ENCODE measurements around the gene CDK17. TPM values are rescaled to one million over a fixed set of nuclear protein-coding genes. Genes with fewer than 3 reads are reported as not detected.
"Not testable (repeated sequence)": the region's sequence is repeated elsewhere in the genome, so short reads cannot be mapped to it uniquely, and the experiment has no call there.

CDK17 gene
- total RNA-seq, 2 donors from 2014 or later: 36.2 to 39.9 TPM

GRCh38 chr12:96409731-96410130 lies 9.5 kb upstream of the CDK17 start:
- no peak overlapping the region for H3K9ac ChIP-seq (ENCODE audit: extremely low read depth, low read length, poor library complexity, severe bottlenecking)
- no peak overlapping the region for H3K4me3 ChIP-seq (ENCODE audit: low read length)
- no peak overlapping the region for H3K27ac ChIP-seq (ENCODE audit: low read depth, low read length)
- Mint-ChIP-seq H3K27me3 (ENCODE audit: insufficient read depth) (no peaks in the 10 kb centered on the region), H3K4me3 (no peak overlapping the region), H3K36me3 (ENCODE audit: low read depth) (no peaks in the 10 kb centered on the region), H3K27ac (no peak overlapping the region), H3K4me1 (no peaks in the 10 kb centered on the region), H3K9me3 (no peaks in the 10 kb centered on the region)
- no peak for DNase-seq
- no peak for TF ChIP-seq CTCF (conservative IDR thresholded peaks at IDR 0.05)
- no peaks in the 10 kb centered on the region for H3K4me1 ChIP-seq (ENCODE audit: control insufficient read depth, insufficient read depth, low read length)
- H3K36me3 ChIP-seq (ENCODE audit: control insufficient read depth, insufficient read depth, low read length): no peaks in the 10 kb centered on the region
- H3K9me3 ChIP-seq (ENCODE audit: control insufficient read depth, low read length): no peaks in the 10 kb centered on the region
- no peaks in the 10 kb centered on the region for H3K27me3 ChIP-seq (ENCODE audit: control insufficient read depth, insufficient read depth, low read length, poor library complexity, severe bottlenecking)
- WGBS, 2 experiments (ENCODE audit: insufficient coverage in 1 of 2, insufficient read length in 1 of 2): 98 to 100% methylated on average over 3 to 4 of the region's 4 CpGs

- 91 to 95% methylated on average over 2 to 3 of the region's 3 CpGs for WGBS, 2 experiments (ENCODE audit: insufficient coverage in 1 of 2, insufficient read length in 1 of 2)
- H3K4me1 ChIP-seq (ENCODE audit: control insufficient read depth, insufficient read depth, low read length): no peaks in the 10 kb centered on the region
- Mint-ChIP-seq H3K36me3 (ENCODE audit: low read depth) (no peaks in the 10 kb centered on the region), H3K9me3 (no peaks in the 10 kb centered on the region), H3K27ac (no peak overlapping the region), H3K4me3 (no peak overlapping the region), H3K27me3 (ENCODE audit: insufficient read depth) (no peaks in the 10 kb centered on the region), H3K4me1 (no peaks in the 10 kb centered on the region)
- H3K4me3 ChIP-seq (ENCODE audit: low read length): no peak overlapping the region
- H3K27ac ChIP-seq (ENCODE audit: low read depth, low read length): no peak overlapping the region
- no peak for DNase-seq
- no peak overlapping the region for H3K9ac ChIP-seq (ENCODE audit: extremely low read depth, low read length, poor library complexity, severe bottlenecking)
- H3K9me3 ChIP-seq (ENCODE audit: control insufficient read depth, low read length): no peaks in the 10 kb centered on the region
- H3K27me3 ChIP-seq (ENCODE audit: control insufficient read depth, insufficient read depth, low read length, poor library complexity, severe bottlenecking): no peaks in the 10 kb centered on the region
- H3K36me3 ChIP-seq (ENCODE audit: control insufficient read depth, insufficient read depth, low read length): no peaks in the 10 kb centered on the region
- no peak for TF ChIP-seq CTCF (conservative IDR thresholded peaks at IDR 0.05)
These were observed 8.8 kb upstream of the CDK17 start for GRCh38 chr12:96408993-96409392.

- not testable (repeated sequence) for H3K4me1 Mint-ChIP-seq; H3K27ac ChIP-seq (ENCODE audit: low read depth, low read length); H3K4me3 ChIP-seq (ENCODE audit: low read length); H3K9me3 Mint-ChIP-seq; H3K27ac Mint-ChIP-seq; H3K9ac ChIP-seq (ENCODE audit: extremely low read depth, low read length, poor library complexity, severe bottlenecking); H3K4me3 Mint-ChIP-seq; H3K9me3 ChIP-seq (ENCODE audit: control insufficient read depth, low read length); H3K36me3 Mint-ChIP-seq (ENCODE audit: low read depth); H3K4me1 ChIP-seq (ENCODE audit: control insufficient read depth, insufficient read depth, low read length); H3K27me3 Mint-ChIP-seq (ENCODE audit: insufficient read depth); H3K27me3 ChIP-seq (ENCODE audit: control insufficient read depth, insufficient read depth, low read length, poor library complexity, severe bottlenecking); DNase-seq; H3K36me3 ChIP-seq (ENCODE audit: control insufficient read depth, insufficient read depth, low read length)
- whole genome bisulfite sequencing, 2 experiments (ENCODE audit: insufficient coverage in 1 of 2, insufficient read length in 1 of 2): 90 to 95% methylated on average over 6 to 7 of the region's 7 CpGs
These were observed 7.3 kb upstream of the CDK17 start for GRCh38 chr12:96407429-96408097.

- Mint-ChIP-seq H3K27me3 (ENCODE audit: insufficient read depth) (no peaks in the 10 kb centered on the region), H3K27ac (no peak overlapping the region), H3K4me3 (no peak overlapping the region), H3K4me1 (peaks cover 10% of the 10 kb centered on the region), H3K9me3 (no peaks in the 10 kb centered on the region), H3K36me3 (ENCODE audit: low read depth) (no peaks in the 10 kb centered on the region)
- H3K36me3 ChIP-seq (ENCODE audit: control insufficient read depth, insufficient read depth, low read length): no peaks in the 10 kb centered on the region
- no peak overlapping the region for H3K9ac ChIP-seq (ENCODE audit: extremely low read depth, low read length, poor library complexity, severe bottlenecking)
- H3K9me3 ChIP-seq (ENCODE audit: control insufficient read depth, low read length): no peaks in the 10 kb centered on the region
- no peaks in the 10 kb centered on the region for H3K27me3 ChIP-seq (ENCODE audit: control insufficient read depth, insufficient read depth, low read length, poor library complexity, severe bottlenecking)
- H3K27ac ChIP-seq (ENCODE audit: low read depth, low read length): no peak overlapping the region
- no peak for DNase-seq
- TF ChIP-seq CTCF (conservative IDR thresholded peaks at IDR 0.05): no peak
- H3K4me3 ChIP-seq (ENCODE audit: low read length): no peak overlapping the region
- H3K4me1 ChIP-seq (ENCODE audit: control insufficient read depth, insufficient read depth, low read length): no peaks in the 10 kb centered on the region
- WGBS, 2 experiments (ENCODE audit: insufficient coverage in 1 of 2, insufficient read length in 1 of 2): 90 to 97% methylated on average over 2 to 3 of the region's 3 CpGs
These were observed 4.5 kb upstream of the CDK17 start for GRCh38 chr12:96404696-96405095.

All from endodermal cell (in vitro differentiated cells).